OCI-LY3 (cell line): ENCODE measurements around the gene FHOD3.

Experiments used
- EZH2phosphoT487 ChIP-seq: fragments of 200-600 bp; shearing (Covaris generic); IDR thresholded peaks from 2 replicates; pipeline ENCODE4 v1.6.1; 2018; ENCODE audit warnings: antibody characterized with exemption, mixed run types, low read depth
- TF ChIP-seq, protein P1 (sequence below): fragments of 200-600, 300-600 bp; sonication (generic); IDR thresholded peaks from 2 replicates; pipeline ENCODE4 v1.5.1; 2014; ENCODE audit warnings: antibody characterized with exemption, low read length, low read depth

DNA sequence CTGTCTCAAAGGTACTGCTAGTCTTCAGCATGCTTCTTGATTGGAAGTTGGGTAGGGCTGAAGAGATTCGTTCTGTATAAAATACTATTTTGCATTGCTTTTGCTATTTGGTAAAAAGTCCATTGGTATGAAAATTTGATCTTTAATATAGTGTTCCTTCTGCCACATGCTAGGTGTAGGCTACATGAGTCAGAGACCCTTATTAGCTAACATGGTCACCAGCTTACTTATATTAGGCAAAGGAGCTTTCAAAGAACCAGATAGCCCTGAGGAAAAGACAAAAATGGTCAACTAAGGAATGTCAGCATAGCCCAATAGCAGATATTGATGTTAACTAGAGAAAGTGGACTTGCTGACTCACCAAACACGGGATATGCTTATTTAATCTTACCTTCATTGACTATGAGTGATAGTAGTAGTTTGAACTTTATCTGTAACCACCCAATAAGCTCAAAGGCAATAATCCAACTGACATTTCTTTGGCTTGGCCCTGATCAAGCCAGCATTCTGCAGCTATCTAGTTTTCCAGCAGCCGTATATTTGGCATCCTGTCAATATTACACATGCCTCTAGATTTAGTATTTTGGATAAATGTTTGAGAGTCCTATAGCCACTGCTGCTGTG lies 421.3 kb downstream of the FHOD3 start:
- TF ChIP-seq, protein P1, sequence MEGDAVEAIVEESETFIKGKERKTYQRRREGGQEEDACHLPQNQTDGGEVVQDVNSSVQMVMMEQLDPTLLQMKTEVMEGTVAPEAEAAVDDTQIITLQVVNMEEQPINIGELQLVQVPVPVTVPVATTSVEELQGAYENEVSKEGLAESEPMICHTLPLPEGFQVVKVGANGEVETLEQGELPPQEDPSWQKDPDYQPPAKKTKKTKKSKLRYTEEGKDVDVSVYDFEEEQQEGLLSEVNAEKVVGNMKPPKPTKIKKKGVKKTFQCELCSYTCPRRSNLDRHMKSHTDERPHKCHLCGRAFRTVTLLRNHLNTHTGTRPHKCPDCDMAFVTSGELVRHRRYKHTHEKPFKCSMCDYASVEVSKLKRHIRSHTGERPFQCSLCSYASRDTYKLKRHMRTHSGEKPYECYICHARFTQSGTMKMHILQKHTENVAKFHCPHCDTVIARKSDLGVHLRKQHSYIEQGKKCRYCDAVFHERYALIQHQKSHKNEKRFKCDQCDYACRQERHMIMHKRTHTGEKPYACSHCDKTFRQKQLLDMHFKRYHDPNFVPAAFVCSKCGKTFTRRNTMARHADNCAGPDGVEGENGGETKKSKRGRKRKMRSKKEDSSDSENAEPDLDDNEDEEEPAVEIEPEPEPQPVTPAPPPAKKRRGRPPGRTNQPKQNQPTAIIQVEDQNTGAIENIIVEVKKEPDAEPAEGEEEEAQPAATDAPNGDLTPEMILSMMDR, result no peak
- no peak for TF ChIP-seq EZH2phosphoT487
